HG03280 (cell line): ENCODE data around the gene PHGDH.
"Not testable (repeated sequence)": the region's sequence is repeated elsewhere in the genome, so short reads cannot be mapped to it uniquely, and the experiment has no call there.

ENCODE experiments used
- ATAC-seq: cut with Tn5 transposase; IDR thresholded peaks from one replicate; pipeline ENCODE4 v1.9.1; 2021; ENCODE audit warnings: mild to moderate bottlenecking, moderate library complexity; ENCODE audit not compliant: unreplicated experiment

PHGDH gene

DNA sequence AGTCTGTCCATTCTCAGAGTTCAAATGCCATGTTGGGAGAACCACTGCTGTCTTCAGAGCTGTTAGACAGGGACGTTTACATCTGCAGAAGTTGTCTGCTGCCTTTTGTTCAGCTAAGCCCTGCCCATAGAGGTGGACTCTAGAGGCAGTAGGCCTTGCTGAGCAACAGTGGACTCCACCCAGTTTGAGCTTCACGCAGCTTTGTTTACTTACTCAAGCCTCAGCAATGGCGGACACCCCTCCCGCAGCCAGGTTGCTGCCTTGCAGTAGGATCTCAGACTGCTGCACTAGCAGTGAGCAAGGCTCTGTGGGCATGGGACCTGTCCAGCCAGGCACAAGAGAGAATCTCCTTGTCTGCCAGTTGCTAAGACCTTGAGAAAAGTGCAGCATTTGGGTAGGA, 14.9 kb upstream of the PHGDH start:
- not testable (repeated sequence) for ATAC-seq

- ATAC-seq: no peak
These were observed 14.1 kb upstream of the PHGDH start for GRCh38 chr1:119697598-119697997.

DNA sequence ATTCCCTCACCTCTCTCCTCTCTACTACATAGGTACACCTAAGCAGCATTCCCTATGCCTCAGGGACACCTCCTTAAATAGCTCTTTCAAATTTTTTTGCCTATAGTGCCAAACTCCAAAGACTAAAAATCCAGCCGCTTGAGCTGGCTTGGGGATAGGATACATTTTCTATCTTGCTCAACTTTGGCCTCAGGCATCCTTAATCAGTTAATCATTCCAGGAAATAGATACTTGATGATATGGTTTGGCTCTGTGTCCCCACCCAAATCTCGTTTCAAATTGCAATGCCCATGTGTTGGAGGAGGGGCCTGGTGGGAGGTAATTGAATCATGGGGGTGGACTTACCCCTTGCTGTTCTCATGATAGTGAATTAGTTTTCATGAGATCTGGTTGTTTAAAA, 11.4 kb upstream of the PHGDH start:
- no peak for ATAC-seq

GRCh38 chr1:119701659-119702058, 10.1 kb upstream of the PHGDH start:
- no peak for ATAC-seq

DNA sequence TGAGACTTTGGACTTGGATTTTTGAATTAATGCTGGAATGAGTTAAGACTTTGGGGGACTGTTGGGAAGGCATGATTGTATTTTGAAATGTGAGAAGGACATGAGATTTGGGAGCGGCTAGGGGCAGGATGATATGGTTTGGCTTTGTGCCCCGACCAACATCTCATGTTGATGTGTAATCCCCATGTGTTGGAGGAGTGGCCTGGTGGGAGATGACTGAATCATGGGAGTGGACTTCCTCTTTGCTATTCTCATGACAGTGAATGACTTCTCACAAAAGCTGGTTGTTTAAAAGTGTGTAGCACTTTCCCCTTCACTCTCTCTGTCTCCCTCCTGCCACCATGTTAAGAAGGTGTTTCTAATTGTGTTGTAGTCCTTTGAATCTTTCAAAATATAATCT, 9.3 kb upstream of the PHGDH start:
- ATAC-seq: no peak

DNA sequence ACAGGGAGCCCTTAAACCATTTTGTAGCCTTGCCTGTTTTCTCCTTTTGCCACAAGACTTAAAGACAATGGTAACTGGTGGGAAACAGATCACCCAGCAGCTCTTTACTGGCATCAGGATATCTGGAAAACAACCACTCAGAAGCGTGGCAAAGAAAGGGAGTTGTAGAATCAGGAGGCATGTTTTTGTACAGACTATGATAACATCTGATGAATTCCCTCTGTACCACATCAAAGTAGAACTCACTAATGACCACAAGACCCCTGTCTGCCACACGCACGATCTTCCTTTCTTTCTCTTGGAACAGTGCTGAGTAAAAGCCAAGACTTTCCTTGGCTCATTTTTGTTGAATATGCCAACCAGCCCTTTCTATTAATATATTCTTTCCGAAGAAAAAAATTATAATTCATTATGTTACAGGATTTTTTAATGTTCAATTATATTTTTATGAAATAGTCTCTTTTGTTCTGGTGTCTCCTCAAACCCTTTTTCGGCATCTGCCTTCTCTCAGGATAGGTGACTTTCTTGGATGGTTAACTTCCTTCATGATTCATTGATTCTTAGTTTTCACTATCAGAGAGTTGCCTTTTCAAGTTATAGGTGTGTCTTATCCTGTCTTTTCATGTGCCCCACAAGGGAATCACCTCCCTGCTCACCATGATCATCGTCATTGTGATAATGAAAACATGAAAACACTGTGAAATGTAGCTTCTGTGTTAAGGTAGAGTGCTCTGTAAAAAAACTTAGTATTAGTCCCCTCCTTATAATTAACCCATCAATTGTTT, 7.9 kb upstream of the PHGDH start:
- ATAC-seq: no peak

DNA sequence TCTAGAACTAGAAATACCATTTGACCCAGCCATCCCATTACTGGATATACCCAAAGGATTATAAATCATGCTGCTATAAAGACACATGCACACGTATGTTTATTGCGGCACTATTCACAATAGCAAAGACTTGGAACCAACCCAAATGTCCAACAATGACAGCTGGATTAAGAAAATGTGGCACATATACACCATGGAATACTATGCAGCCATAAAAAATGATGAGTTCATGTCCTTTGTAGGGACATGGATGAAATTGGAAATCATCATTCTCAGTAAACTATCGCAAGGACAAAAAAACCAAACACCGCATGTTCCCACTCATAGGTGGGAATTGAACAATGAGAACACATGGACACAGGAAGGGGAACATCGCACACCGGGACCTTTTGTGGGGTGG, 5.1 kb upstream of the PHGDH start:
- ATAC-seq: not testable (repeated sequence)

GRCh38 chr1:119711356-119711803, 354 bp upstream of the PHGDH start:
- not testable (repeated sequence) for ATAC-seq

DNA sequence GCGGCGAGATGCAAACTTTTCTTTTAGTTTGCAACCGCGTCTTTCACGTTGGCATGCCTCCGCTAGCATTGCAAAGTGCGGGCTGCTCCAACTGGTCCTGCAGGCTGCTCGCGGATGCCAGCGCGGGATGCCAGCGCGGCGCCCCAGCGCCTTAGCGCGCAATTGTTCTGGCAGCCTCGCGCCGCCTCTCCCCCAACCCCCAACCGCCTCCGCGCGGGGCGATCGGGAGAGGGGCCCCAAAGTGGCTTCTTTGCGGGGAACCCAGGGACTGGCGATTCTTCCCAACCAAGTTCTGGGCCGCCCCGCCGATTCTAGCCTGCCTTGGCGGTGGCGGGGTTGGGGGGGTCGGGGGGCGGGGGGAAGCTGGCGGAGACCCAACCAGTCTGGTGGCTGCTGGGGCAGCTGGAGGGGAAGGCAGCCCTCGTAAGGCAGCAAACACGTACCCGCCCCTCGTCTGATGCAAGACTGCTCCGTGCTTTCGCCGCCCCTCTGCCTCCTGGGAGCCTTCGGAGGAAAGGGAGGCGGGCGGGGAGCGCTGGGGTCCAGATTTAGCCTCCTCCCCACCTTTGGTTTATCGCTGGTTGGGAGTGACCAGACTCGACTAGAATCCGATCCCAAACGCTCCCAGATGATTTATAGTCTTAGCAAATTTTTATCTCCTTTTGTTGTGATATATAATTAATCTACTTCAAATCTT, 756 bp downstream of the PHGDH start:
- ATAC-seq: no peak

- ATAC-seq: no peak
These were observed 1.5 kb downstream of the PHGDH start for GRCh38 chr1:119713039-119713748.

DNA sequence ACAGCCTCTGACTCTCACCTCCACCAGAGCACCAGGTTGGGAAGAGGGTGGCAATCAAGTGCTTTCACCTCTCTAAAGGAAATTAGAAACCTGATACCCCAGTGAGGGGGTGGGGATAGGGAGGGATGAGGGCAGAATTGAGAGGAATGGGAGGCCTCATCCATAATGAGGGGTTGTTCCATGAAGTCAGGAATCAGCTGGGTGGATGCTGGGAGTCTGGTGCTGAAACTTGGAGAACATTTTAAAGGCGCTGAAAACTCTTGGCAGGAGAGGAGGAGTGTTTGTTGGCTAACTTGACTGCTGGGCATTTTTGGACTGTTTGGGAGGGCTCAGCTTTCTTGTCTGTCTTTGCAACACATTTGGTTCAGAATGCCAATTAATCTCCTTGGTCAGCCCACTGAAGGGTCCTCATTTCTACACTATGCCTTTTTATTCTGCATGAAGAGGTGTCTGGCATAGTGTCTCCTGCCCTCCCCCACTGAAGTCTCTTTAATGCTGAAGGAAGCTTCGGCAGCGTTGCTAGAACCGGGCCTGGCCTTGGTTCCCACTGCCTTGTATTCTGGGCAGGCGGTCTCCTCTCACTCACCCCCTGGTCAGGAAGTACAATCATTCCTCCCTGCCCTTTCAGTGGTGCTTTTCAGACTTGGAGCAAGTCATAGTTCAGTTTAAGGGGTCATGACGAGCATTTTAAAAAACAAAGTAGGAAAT, 2.2 kb downstream of the PHGDH start:
- ATAC-seq: no peak

DNA sequence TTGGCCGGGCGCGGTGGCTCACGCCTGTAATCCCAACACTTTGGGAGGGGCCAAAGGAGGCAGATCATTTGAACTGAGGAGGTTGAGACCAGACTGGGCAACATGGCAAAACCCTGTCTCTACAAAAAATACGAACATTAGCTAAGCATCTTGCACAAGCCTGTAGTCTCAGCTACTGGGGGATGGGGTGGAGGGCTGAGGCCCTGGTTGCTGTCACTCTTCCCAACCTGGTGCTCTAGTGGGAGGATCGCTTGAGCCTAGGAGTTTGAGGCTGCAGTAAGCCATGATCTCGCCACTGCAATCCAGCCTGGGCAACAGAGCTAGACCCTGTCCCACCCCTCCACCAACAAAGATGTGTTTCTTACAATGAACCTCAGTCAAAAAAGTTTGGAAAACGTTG, 2.8 kb downstream of the PHGDH start:
- ATAC-seq: no peak

DNA sequence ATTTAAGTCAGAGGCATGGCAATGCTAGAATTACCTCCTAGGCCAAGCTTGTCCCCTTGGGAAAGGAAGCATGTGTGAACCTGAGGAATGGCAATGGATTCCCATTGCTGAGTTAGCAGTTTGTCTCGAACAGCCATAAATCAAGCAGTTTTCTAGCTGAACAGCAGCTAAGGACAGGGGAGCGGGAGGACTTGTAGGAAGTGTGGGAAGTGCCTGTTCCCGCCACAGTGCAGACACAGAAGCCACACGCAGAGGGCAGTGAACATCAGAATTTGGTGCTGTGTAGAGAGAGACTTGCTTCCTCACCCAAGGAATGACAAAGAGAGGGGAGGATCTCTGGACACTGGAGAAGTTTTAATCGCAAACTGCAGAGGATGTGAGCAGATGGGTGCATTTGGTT, 3.8 kb downstream of the PHGDH start:
- no peak for ATAC-seq

GRCh38 chr1:119718409-119718808, 6.7 kb downstream of the PHGDH start:
- ATAC-seq: no peak

GRCh38 chr1:119718972-119719371, 7.2 kb downstream of the PHGDH start:
- ATAC-seq: no peak

GRCh38 chr1:119720866-119721440, 9.2 kb downstream of the PHGDH start:
- no peak for ATAC-seq

- ATAC-seq: no peak
These were observed 10.2 kb downstream of the PHGDH start for GRCh38 chr1:119721896-119722295.

GRCh38 chr1:119724611-119725218, 13.0 kb downstream of the PHGDH start:
- ATAC-seq: no peak

DNA sequence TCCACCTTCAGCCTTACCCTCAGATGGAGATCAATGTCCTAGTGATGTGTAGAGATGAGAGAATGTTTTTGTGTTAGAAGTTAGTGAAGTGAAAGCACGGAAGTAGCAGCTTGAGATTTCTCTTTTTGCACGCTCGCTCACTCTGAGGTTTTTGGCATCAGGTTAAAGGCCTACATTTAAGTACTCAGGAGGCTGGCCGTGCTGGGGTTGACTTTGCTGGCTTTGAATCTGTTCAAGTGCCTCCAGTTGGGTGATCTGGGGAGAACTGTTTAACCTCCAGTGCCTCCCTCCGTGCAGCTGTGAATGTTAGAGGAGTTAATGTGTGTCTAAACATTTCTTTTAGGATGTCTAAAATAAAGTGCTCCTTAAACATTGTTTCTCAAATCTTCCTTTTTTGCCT, 13.9 kb downstream of the PHGDH start:
- ATAC-seq: no peak

GRCh38 chr1:119727991-119728390, 16.3 kb downstream of the PHGDH start:
- no peak for ATAC-seq
